Effector CD4-positive, alpha-beta T cell (primary cell): ENCODE data around the gene CRELD2.

Source experiments
- DNase-seq: peaks from one replicate; pipeline ENCODE4 v3.0.0-alpha.2; 2020

CRELD2 gene

DNA sequence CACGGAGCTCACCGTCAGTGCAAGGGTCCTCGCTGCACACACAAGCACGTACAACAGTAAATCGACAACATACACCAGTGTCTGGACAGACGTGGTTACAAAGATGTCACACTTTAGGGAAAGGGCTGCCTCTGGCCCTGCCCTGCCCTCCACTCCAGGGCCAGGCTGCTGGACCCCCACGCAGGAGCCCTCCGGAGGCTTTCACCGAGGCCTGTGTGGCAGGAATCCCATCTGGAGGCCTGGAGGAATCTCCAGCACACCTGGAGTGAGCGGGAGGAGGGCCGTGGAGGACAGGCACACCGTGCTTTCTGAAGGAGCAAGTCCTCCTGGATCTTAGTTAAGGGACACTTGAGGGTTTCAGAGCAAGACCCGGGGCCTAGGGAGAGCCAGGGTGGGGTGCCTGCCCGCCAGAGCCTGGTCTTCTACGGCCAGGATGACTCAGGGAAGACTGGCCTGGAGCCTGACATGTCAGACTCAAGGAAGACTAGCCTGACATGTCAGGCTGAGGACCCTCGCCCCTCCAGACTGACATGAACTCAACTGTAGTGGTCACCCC lies 40.0 kb downstream of the CRELD2 start:
- no peak for DNase-seq

DNA sequence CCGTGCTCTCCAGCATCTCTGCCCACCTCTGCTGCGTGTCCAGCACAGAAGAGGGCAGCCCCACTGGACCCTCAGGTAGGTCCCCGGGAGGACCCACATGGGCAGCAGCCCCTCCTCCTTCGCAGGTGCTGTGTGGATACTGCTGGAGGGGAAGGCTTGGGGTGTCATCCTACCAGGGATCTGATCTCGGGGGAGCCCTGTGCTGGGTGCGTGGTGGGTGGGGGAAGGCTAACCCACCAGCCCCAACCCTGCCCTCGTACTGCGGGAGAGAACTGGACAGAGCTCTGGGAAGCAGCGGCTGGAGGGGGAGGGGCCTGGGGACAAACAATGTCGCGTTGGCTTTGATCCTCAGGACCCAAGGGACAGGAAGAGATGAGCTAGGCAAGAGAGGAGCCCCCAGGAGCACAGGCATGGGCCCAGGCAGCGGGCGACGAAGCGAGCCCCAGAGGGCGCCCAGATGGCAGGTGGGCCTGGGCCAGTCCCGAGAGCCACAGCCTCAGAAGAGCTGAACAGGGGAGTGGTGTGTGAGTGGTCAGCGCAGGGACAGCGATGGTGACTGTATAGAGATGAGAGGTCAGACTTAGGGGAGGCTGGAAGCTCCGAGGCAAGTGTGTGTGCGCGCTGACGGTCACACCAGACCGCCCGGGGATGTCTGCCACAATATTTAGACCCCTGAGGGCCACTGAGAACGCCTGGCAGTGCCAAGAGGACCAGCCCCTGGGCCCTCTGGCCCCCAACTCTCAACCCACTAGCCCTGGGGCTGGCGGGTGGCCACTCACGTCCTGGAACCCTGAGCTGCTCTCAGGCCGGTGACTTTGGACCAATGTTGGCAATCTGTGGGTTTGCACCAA lies 40.7 kb downstream of the CRELD2 start:
- no peak for DNase-seq

DNA sequence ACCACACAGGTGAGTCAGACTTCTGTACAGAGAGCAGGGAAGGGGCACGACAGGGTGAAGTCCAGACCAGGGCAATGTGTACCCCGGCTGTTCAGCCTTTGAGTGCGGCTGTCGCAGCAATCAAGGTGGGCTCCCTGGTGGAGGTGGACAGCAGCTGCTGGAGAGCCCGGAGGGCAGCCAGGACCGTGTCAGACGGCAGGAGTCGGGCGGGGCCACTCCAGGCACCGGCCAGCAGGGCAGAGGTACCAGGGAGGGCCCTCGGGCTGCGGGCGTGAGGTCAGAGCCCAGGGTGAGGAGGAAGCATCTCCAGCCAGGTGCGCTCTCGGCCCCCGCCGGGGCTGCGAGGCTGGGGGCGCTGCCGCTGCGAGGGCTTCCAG lies 41.3 kb downstream of the CRELD2 start:
- no peak for DNase-seq

DNA sequence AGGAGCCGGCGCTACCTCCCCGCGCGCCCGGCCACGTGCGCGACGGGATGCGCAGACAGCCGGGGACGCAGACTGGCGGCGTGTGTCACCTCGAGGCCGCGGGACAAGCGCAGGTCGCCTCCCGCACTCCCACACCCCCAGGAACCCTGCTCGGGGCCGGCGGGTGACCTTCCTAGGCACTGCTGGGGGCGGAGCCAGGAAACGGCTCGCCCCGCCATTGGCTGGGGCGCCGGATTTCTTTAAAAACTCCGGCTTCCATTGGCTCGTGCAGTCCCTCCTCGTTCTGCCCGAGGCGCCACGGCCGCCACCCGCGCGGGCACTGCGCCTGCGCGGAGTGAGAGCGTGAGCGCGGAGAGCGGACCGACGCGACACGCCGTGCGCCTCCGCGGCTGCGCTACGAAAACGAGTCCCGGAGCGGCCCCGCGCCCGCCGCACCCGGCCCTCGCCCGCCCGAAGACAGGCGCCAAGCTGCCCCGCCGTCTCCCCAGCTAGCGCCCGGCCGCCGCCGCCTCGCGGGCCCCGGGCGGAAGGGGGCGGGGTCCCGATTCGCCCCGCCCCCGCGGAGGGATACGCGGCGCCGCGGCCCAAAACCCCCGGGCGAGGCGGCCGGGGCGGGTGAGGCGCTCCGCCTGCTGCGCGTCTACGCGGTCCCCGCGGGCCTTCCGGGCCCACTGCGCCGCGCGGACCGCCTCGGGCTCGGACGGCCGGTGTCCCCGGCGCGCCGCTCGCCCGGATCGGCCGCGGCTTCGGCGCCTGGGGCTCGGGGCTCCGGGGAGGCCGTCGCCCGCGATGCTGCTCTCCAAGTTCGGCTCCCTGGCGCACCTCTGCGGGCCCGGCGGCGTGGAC lies 41.9 kb downstream of the CRELD2 start, which contains the start of gene PIM3:
Gene PIM3, plus strand, starts transcription at position 614 of the 846 bp plus-strand sequence. Its CDS starts 176 bp downstream, at position 790.
- peak; percentile 84 for DNase-seq

DNA sequence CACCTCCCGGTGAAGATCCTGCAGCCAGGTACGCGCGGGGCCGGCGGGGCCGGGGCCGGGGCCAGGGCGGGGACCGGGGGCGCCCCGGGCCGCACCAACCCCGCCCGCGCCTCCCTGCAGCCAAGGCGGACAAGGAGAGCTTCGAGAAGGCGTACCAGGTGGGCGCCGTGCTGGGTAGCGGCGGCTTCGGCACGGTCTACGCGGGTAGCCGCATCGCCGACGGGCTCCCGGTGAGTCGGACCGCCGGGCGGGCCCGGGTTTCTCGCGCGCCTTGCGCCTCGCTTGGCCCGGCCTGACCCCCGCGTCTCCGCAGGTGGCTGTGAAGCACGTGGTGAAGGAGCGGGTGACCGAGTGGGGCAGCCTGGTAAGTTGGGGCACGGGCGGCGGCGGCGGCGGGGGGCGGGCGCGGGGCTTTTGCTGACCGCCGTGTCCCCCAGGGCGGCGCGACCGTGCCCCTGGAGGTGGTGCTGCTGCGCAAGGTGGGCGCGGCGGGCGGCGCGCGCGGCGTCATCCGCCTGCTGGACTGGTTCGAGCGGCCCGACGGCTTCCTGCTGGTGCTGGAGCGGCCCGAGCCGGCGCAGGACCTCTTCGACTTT lies 42.7 kb downstream of the CRELD2 start:
- peak; percentile 19 for DNase-seq

DNA sequence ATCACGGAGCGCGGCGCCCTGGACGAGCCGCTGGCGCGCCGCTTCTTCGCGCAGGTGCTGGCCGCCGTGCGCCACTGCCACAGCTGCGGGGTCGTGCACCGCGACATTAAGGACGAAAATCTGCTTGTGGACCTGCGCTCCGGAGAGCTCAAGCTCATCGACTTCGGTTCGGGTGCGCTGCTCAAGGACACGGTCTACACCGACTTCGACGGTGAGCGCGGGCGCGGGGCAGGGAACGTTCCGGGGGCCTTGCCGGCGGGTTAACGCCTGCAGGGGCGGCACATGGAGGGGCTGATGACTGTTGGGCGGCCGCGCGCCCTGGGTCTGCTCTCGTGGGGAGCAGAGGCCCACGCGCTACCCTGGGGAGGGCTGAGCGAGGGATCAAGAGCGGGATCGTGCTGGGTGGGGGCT lies 43.2 kb downstream of the CRELD2 start:
- DNase-seq: no peak

DNA sequence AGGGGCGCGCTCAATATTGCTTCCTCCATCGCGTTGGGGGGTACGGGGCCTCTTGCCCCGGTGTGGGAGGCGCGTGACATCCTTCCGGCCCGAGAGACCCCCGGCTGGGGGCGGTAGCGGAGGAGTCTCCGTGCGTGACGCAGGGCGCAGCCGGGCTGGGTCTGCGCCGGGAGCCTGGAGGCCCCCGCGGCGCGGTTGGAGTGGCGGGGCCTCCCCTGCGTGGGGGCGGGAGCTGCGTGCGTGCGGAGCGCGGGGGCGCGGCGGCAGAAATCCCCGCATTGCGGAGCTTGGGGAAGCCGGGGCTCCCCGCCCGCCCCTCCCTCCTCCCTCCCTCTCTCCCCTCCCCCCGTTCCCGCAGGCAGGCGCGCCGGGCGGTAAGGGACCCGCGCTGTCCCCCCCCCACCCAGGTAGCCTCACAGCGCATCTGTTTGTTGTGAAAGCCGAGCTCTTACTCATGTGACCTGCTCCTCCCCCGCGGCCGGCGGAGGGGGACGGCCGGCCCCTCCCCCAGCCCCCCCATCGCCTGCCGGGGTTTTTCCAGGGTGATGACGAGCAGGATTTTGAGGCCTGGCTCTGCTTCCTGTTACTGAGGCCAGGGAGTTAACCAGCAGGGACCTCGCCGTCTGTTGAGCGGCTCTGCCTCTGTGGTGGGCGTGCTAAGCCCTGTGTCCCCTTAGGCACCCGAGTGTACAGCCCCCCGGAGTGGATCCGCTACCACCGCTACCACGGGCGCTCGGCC lies 43.7 kb downstream of the CRELD2 start:
- peak; percentile 83 for DNase-seq

DNA sequence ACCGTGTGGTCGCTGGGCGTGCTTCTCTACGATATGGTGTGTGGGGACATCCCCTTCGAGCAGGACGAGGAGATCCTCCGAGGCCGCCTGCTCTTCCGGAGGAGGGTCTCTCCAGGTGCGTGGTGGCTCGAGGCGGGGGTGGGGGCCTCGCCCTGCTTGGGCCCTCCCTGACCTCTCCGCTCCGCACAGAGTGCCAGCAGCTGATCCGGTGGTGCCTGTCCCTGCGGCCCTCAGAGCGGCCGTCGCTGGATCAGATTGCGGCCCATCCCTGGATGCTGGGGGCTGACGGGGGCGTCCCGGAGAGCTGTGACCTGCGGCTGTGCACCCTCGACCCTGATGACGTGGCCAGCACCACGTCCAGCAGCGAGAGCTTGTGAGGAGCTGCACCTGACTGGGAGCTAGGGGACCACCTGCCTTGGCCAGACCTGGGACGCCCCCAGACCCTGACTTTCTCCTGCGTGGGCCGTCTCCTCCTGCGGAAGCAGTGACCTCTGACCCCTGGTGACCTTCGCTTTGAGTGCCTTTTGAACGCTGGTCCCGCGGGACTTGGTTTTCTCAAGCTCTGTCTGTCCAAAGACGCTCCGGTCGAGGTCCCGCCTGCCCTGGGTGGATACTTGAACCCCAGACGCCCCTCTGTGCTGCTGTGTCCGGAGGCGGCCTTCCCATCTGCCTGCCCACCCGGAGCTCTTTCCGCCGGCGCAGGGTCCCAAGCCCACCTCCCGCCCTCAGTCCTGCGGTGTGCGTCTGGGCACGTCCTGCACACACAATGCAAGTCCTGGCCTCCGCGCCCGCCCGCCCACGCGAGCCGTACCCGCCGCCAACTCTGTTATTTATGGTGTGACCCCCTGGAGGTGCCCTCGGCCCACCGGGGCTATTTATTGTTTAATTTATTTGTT lies 44.6 kb downstream of the CRELD2 start:
- DNase-seq: peak; percentile 8

DNA sequence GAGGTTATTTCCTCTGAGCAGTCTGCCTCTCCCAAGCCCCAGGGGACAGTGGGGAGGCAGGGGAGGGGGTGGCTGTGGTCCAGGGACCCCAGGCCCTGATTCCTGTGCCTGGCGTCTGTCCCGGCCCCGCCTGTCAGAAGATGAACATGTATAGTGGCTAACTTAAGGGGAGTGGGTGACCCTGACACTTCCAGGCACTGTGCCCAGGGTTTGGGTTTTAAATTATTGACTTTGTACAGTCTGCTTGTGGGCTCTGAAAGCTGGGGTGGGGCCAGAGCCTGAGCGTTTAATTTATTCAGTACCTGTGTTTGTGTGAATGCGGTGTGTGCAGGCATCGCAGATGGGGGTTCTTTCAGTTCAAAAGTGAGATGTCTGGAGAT lies 45.2 kb downstream of the CRELD2 start:
- DNase-seq: peak; percentile 2

DNA sequence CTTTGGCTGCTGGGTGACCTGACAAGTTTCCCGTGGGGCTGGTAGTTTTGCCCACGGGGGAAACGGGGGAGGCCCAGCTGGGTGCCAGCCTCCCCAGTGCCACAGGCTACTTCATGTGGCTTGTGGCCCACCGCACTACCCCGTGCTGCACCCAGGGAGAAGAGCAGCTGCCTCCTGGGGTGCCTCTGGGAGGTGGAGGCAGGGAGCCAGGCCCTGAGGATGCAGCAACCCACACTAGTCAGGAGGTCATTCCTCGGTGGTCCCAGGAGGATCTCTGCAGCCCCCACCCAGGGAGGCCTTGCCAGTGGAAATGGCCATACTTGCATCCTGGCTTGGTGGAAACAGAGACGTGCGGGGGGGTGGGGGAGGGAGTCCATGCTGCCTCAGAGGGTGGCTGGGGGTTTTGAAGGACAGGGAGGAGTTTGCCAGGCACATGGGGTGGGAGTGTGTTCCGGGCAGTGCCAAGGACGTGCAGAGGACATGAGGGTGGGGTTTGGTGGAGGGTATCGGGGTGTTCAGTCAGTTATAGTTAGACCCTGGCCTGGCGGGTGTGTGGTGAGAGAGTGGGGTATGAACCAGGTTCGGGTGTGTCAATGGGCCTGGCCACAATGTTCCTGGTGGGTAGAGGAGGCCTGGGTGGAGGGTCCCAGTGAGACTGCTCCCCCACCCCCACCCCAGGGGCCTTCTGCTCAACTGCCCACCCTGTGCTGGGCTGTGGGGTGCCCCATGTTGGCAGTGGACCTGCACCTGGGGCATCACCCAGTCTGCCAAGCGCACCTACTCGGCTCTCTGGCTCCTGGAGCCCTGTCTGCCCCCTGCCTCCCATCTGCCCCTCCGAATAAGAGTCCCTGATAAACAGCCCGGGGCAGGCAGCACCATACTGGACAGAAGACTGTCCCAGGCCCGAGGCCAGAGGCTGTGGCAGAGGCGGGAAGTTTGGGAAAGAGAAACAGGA lies 46.0 kb downstream of the CRELD2 start:
- DNase-seq: peak; percentile 5

DNA sequence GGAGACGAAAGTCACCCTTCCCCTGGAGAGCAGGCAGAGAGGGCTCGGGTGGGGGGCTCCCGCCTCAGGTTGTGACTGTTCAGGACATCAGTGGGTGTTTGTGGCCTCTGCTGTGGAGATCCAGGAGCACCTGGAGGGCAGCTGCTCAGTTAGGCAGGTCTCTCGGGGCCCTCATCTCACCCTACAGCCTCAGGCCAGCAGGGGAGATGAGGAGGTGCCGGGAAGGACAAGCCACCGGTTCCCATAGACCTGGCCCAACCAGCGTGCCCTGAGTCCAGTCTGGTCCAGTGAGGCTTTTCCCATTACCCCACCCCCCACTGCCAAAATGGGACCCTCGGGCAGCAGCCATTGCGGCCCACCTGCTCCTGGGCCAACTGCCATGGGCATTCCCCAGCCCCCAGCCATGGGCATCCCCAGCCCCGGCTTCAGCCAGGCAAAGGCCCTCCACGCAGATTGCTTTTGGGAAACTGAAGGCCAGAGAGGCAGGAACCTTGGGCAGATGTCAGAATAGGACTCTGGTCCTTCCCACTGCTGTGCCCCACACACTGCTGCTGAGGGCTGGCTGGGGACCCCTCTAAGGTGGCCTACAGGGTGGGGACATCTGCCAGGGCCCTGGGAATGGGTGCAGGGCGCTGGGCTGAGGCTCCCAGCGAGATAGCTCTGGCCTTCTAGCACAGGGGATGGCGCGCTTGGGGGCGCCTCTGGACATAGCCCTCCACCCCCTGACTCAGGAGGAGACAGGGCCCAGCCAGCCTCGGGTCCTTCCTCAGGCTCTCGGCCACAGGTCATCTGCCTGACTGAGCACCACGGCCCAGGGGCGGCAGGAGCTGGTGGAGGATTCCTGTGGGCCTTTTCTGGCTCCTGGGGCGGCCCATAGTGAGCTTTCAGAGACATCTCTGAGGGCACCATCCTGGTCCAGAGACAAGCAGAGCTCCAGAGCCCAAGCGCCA lies 46.9 kb downstream of the CRELD2 start:
- peak; percentile 11 for DNase-seq

DNA sequence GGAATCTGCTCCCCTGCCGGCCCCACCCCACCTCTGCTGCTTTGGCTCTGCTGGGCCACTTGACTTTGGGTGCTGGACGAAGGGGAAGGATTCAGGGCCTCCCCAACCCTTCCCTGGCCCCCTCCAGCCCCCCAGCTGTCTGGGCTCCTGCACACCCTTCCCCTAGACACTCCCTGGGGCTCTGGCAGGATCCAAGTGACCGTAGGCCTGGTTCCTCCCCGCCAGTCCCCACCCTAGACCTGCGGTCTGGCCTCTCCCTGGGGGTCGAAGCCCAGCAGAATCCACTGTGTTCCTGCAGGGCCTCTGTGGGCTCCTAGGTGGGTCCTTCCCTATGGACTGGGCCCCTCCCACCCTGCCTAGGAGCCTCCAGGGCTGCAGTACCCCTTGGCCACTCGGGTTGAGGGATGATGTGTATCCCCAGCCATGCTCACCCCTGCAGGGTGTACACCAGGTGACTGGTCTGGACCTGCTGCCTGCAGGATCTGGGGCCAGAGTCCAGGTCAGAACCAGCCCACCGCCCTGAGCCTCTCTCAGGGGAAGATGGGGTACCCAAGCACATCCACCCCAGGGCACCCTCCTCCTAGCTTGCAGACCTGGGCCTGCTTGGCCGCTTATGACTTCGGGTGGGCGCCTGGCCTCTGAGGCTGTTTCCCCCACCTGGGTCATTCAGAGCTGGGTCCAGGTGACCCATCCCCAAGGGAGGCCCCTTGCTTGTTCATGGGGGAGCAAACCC lies 47.8 kb downstream of the CRELD2 start:
- no peak for DNase-seq

DNA sequence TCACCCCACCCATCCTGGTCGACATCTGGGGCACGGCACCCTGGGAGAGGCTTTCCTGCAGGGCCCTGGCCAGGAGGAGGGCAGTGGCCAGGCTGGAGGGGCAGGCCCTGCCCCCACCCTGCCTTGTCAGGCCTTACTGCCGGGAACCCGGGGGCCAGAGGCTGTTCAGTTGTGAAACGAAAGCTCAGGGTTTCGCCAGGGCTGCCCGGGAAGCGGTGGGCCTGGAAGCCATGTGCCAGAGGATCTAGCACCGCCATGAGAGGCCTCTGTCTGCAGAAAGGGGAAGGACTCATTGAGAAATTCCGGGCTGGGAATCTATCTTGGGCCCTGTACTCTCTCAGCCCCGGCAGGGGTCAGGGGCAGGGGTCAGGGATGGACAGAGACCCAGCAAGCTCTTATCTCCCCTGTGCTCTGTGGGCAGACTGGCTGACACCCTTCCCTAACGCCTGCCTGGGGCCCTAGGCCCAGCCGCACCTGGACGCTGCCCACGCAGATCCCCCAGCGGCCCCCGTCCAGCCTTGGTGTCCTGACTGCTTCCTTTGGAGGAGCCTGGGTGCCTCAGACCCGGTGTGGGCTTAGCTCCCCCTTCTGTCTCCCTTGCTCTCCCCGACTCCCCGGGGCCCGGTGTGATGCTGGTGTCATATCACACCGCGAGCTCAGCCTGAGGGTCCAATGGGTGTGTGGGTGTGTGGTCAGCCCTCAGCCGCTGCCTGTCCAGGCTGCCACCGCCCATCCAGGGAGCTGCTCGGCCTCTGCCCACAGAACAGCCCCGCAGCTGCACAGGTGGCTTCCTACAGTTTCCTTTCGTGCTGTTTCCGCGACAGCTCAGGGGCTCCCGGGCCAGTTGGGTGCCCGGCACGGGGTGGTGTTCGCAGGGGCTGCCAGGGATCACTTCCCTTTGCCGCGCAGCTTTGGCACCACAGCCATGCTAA lies 48.6 kb downstream of the CRELD2 start:
- no peak for DNase-seq

DNA sequence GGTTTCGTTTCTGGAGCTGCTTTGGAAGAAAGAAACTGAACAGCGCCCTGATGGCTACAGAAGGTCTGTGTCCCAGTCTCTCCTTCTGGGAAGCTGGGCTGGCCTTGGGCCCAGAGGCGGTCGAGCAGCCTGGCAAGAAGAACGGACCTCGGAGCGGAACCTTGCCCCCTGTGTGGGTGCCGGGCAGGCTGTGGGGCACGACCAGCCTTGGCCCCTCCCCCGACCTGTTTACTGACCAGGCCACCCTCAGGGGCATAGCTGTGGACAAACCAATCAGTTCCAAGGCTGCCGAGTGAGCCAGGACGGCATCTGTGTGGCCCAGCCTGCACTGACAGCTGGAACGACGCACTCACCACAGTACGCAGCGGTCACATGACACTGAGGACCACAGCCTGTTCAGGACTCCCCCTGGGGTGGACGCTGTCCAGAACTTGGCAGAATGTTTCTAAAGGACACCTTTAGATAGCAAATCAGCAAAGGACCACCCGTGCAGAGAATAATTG lies 49.3 kb downstream of the CRELD2 start:
- no peak for DNase-seq

DNA sequence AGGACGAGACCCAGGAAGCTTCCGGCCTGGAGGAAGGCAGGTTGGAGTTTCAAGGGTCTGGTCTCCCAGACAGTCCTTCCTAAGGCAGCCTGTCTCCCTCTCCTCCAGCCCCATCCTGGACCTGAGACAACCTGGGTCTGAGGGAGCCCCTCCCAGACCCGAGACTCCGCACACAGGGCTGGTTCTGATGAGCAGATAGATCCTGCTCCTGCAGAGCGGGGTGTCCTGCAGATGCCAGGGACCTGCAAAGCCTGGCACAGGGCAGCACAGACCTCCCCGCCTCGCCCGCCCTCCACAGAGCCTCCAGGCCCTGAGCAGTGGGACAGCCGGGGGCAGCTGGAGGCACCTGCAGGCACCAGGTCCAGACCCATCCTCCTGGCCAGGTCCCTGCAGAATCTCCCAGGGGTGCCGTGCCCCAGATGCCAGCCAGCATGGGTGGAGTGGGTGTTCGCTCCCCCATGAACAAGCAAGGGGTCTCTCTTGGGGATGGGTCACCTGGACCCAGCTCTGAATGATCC lies 49.9 kb downstream of the CRELD2 start:
- DNase-seq: no peak

DNA sequence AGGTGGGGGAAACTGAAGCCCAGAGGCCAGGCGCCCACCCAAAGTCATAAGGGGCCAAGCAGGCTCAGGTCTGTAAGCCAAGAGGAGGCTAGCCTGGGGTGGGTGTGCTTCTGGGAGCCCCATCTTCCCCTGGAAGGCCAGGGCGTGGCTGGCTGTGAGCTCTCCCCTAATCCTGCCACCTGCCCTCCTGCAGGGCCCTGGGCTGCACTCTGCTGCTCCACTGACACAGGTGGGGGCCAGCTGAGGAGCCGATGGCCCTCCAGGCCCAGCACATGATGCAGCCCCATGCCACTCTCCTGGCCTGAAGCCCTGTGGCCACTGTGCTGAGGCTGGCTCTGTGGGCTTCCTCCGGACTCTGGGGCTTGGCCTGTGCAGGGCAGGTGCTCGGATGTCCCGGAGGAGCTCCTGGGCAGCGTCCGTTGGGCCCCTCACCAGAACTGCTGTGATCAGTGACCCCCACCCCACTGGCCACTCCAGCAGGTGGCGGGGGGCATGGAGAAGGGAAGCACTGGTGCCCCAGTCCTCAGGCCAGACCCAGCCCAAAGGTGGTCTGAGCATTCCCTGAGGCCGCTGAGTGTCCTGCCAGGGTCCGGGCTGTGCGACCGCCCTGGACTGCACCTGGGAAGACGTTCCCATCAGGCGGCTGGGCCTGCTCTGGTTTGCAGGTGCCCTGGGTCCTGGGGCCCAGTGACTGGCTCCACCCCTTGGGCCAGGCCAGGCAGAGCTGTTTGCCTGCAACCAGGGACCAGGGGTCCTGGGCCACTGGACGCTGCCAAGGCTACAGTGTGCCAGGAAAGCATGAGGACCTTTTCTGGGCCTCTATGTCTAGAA lies 50.6 kb downstream of the CRELD2 start:
- DNase-seq: no peak
